IPS-20b (cell line): ENCODE results near the gene NBAS.

ENCODE experiments used
- H3K27ac ChIP-seq: one replicate; pipeline ENCODE4 v1.5.1; 2013; ENCODE audit warnings: low read length
- H3K27me3 ChIP-seq: 2 replicates; pipeline ENCODE4 v1.6.1; 2013; ENCODE audit warnings: mild to moderate bottlenecking, low read length, inconsistent platforms; ENCODE audit not compliant: insufficient read depth
- H3K36me3 ChIP-seq: 2 replicates; pipeline ENCODE4 v1.6.1; 2013; ENCODE audit warnings: low read depth, mild to moderate bottlenecking, inconsistent platforms, low read length, moderate library complexity; ENCODE audit not compliant: insufficient read depth
- H3K4me1 ChIP-seq: 2 replicates; pipeline ENCODE4 v1.6.1; 2013; ENCODE audit warnings: mild to moderate bottlenecking, control low read depth, inconsistent platforms, low read length, moderate library complexity; ENCODE audit not compliant: insufficient read depth
- H3K4me3 ChIP-seq: 2 replicates; pipeline ENCODE4 v1.5.1; 2013; ENCODE audit warnings: mild to moderate bottlenecking, low read length, inconsistent platforms
- H3K9ac ChIP-seq: 2 replicates; pipeline ENCODE4 v1.6.1; 2013; ENCODE audit warnings: low read depth, mild to moderate bottlenecking, inconsistent platforms, low read length, moderate library complexity
- H3K9me3 ChIP-seq: 2 replicates; pipeline ENCODE4 v1.6.1; 2013; ENCODE audit warnings: mild to moderate bottlenecking, low read depth, low read length, inconsistent platforms; ENCODE audit not compliant: insufficient read depth

The NBAS gene

DNA sequence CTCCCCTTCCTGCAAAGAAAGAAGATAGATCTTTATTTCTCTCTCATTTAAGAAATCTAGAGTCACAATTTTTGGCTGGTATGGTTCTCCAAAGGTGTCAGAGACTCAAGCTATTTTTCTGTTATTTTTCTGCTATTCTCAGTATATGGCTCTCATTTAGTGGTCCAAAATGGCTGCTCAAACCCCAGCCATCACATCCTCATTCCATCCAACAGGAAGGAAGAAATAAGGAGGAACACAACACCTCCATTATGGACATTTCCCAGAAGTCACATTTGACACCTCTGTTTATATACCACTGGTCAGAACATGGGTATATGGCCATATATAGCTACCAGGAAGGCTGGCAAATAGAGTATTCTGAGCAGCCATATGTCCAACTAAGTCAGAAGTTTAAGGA lies 23.2 kb upstream of the NBAS start:
- no peak overlapping the region for H3K27ac ChIP-seq

GRCh38 chr2:15583826-15584225 lies 22.7 kb upstream of the NBAS start:
- H3K27ac ChIP-seq = no peak overlapping the region
- H3K36me3 ChIP-seq = no peaks in the 10 kb centered on the region
- H3K9me3 ChIP-seq = no peaks in the 10 kb centered on the region
- no peaks in the 10 kb centered on the region for H3K27me3 ChIP-seq
- H3K4me1 ChIP-seq = no peaks in the 10 kb centered on the region
- no peak overlapping the region for H3K4me3 ChIP-seq
- H3K9ac ChIP-seq = no peak overlapping the region

More for the DNA sequence above, 23.2 kb upstream of the NBAS start:
- H3K4me3 ChIP-seq = no peak overlapping the region
- H3K9me3 ChIP-seq = no peaks in the 10 kb centered on the region
- H3K36me3 ChIP-seq = no peaks in the 10 kb centered on the region
- no peaks in the 10 kb centered on the region for H3K27me3 ChIP-seq
- H3K9ac ChIP-seq = no peak overlapping the region
- no peaks in the 10 kb centered on the region for H3K4me1 ChIP-seq

DNA sequence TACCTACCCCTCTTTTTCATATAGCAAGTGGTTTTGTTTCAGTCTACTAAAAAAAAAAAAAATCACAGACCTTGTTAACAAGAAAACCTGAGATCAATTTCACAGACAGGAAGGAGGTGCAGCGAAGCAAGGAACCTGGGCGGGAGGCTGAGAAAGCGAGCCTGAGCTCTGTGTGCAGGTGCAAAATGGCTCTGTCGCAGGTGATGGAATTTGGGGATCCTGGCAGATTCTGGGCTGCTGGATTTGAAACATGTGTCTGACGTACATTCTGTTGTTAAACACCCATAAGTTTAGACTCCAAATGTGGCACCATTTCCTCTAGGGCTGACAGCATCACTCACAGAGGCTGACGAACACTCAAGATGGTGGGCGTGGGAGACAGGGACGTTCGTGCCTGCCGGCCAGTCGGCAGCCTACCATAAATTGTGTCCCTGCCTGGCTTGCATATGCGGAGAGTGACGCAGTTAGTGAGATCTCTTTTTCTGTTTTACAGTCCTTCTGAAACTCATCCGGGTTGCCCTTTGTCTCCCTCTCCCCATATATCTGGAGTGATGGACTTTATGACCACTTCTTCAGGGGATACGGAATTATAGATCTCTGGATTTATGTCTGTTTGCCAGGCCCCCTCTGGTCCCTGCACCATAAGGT lies 21.7 kb upstream of the NBAS start:
- Histone ChIP-seq H3K4me1 (no peaks in the 10 kb centered on the region), H3K27me3 (no peaks in the 10 kb centered on the region), H3K9me3 (no peaks in the 10 kb centered on the region), H3K27ac (no peak overlapping the region), H3K4me3 (no peak overlapping the region), H3K36me3 (no peaks in the 10 kb centered on the region), H3K9ac (no peak overlapping the region)

- Histone ChIP-seq H3K4me1 (no peaks in the 10 kb centered on the region; the same call in 1 of the 2 replicates), H3K36me3 (no peaks in the 10 kb centered on the region), H3K9ac (no peak overlapping the region), H3K4me3 (no peak overlapping the region), H3K27me3 (no peaks in the 10 kb centered on the region), H3K9me3 (no peaks in the 10 kb centered on the region), H3K27ac (no peak overlapping the region)
These were observed 19.3 kb upstream of the NBAS start for GRCh38 chr2:15580451-15580850.

DNA sequence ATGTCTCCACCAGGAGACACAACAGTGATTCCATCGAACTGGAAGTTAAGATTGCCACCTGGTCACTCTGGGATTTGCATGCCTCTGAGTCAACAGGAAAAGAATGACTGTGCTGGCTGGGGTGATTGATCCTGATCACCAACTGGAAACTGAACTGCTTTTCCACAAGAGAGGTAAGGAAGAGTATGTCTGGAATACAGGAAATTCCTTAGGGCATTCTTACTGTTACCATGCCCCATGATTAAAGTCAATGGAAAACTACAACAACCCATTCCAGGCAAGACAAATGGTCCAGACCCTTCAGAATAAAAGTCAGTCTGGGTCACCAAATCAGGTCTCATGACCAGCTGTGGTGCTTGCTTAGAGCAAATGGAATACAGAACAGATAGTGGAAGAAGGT lies 18.5 kb upstream of the NBAS start:
- Histone ChIP-seq H3K27me3 (no peaks in the 10 kb centered on the region), H3K4me3 (no peak overlapping the region)

GRCh38 chr2:15577071-15577735 lies 16.1 kb upstream of the NBAS start:
- H3K4me3 ChIP-seq = no peak overlapping the region
- no peaks in the 10 kb centered on the region for H3K9me3 ChIP-seq
- H3K4me1 ChIP-seq = no peaks in the 10 kb centered on the region; the same call in 1 of the 2 replicates
- no peak overlapping the region for H3K27ac ChIP-seq
- H3K36me3 ChIP-seq = no peaks in the 10 kb centered on the region
- no peaks in the 10 kb centered on the region for H3K27me3 ChIP-seq
- no peak overlapping the region for H3K9ac ChIP-seq

More for the DNA sequence above, 18.5 kb upstream of the NBAS start:
- Histone ChIP-seq H3K27ac (no peak overlapping the region), H3K36me3 (no peaks in the 10 kb centered on the region), H3K9ac (no peak overlapping the region), H3K9me3 (no peaks in the 10 kb centered on the region), H3K4me1 (no peaks in the 10 kb centered on the region; the same call in 1 of the 2 replicates)

GRCh38 chr2:15571729-15572128 lies 10.6 kb upstream of the NBAS start:
- H3K36me3 ChIP-seq = no peaks in the 10 kb centered on the region
- H3K4me3 ChIP-seq = no peak overlapping the region
- H3K27me3 ChIP-seq = no peaks in the 10 kb centered on the region
- no peak overlapping the region for H3K9ac ChIP-seq
- H3K9me3 ChIP-seq = no peaks in the 10 kb centered on the region
- no peak overlapping the region for H3K27ac ChIP-seq
- H3K4me1 ChIP-seq = no peaks in the 10 kb centered on the region

- no peaks in the 10 kb centered on the region for H3K36me3 ChIP-seq
- H3K9me3 ChIP-seq = no peaks in the 10 kb centered on the region
- no peaks in the 10 kb centered on the region for H3K4me1 ChIP-seq
- no peak overlapping the region for H3K4me3 ChIP-seq
- H3K9ac ChIP-seq = no peak overlapping the region
- H3K27ac ChIP-seq = no peak overlapping the region
- no peaks in the 10 kb centered on the region for H3K27me3 ChIP-seq
These were observed 9.0 kb upstream of the NBAS start for GRCh38 chr2:15570104-15570503.

- Histone ChIP-seq H3K9ac (no peak overlapping the region), H3K36me3 (no peaks in the 10 kb centered on the region), H3K27me3 (no peaks in the 10 kb centered on the region), H3K27ac (no peak overlapping the region), H3K9me3 (no peaks in the 10 kb centered on the region), H3K4me3 (no peak overlapping the region), H3K4me1 (no peaks in the 10 kb centered on the region)
These were observed 7.7 kb upstream of the NBAS start for GRCh38 chr2:15568874-15569273.

DNA sequence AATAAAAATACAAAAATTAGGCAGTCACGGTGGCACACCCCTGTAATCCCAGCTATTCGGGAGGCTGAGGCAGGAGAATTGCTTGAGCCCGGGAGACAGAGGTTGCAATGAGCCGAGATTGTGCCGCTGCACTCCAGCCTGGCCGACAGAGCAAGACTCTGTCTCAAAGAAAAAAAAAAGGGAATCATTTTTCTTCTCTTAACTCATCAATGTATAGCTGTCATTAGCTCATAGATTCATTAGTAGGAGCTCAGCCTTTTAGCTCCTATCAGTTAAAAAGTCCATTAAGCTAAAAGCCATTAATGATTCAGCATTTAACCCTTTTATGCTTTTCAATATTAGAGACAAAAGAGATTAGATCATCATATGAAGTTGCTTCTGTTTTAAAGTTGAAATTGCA lies 5.8 kb upstream of the NBAS start:
- peaks cover 4% of the 10 kb centered on the region; the same call in 1 of the 2 replicates for H3K4me1 ChIP-seq

DNA sequence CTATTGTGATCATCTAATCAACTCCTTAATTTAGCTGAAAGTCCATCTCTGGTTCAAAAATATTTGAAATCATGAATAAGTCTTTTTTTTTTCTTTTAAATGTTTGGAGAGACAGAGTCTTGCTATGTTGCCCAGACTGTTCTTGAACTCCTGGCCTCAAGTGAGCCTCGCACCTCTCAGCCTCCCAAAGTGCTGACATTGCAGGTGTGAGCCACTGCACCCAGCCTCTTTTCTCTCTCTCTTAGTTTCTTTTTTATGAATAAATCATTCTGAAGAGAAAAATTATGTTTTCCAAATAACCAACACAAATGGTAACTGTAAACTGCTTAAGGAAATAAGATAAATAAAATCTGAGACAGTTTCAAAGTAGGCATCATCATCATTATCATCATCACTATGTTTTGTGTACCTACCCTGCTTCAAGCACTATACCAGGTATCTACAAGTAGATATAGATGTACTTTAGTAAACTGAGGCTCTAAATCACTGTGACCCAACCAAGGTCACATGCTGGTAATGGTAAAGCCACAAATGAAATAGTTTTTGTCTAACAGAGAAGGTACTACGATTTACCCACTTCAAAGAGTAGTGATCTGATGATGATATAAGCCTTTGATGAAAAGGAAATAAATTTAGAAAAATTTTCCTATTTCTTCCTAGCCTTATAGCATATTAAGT lies 5.0 kb upstream of the NBAS start:
- Histone ChIP-seq H3K27me3 (no peaks in the 10 kb centered on the region), H3K9me3 (no peaks in the 10 kb centered on the region), H3K4me3 (no peak overlapping the region)

More for the DNA sequence above, 5.8 kb upstream of the NBAS start:
- Histone ChIP-seq H3K9me3 (no peaks in the 10 kb centered on the region), H3K36me3 (no peaks in the 10 kb centered on the region), H3K27ac (no peak overlapping the region), H3K9ac (no peak overlapping the region), H3K27me3 (no peaks in the 10 kb centered on the region), H3K4me3 (no peak overlapping the region)

GRCh38 chr2:15565392-15565791 lies 4.3 kb upstream of the NBAS start:
- Histone ChIP-seq H3K9ac (no peak overlapping the region), H3K4me1 (peaks cover 4% of the 10 kb centered on the region; the same call in 1 of the 2 replicates), H3K9me3 (no peaks in the 10 kb centered on the region), H3K27me3 (no peaks in the 10 kb centered on the region), H3K4me3 (no peak overlapping the region), H3K36me3 (no peaks in the 10 kb centered on the region), H3K27ac (no peak overlapping the region)

More for the DNA sequence above, 5.0 kb upstream of the NBAS start:
- H3K27ac ChIP-seq = no peak overlapping the region
- H3K9ac ChIP-seq = no peak overlapping the region
- H3K36me3 ChIP-seq = no peaks in the 10 kb centered on the region
- H3K4me1 ChIP-seq = peaks cover 4% of the 10 kb centered on the region; the same call in 1 of the 2 replicates
